Activated naive CD4-positive, alpha-beta T cell treated with anti-CD3 and anti-CD28 coated beads, Interleukin-2, amount 10 ng/mL, durations not matched to agents 7 days and 5 days (primary cell): ENCODE measurements around the gene FAM25A.
"Not testable (repeated sequence)": the region's sequence is repeated elsewhere in the genome, so short reads cannot be mapped to it uniquely, and the experiment has no call there.

Source experiments
- CTCF ChIA-PET: fragments of 350-600 bp; sonication (Branson Sonifier 250); formaldehyde crosslinking; loops from one replicate; lab custom pipeline; 2021; ENCODE audit warnings: antibody characterized with exemption; lab: Charles Lee
- DNase-seq: peaks from one replicate; pipeline ENCODE4 v3.0.0-alpha.2; 2020
- H3K27ac Mint-ChIP-seq: one replicate; pipeline ENCODE4 v1.8.0; 2021; ENCODE audit warnings: mild to moderate bottlenecking, moderate library complexity, mixed read lengths
- H3K27me3 Mint-ChIP-seq: one replicate; pipeline ENCODE4 v1.8.0; 2021; ENCODE audit warnings: mild to moderate bottlenecking, mixed read lengths
- H3K36me3 Mint-ChIP-seq: one replicate; pipeline ENCODE4 v1.8.0; 2021; ENCODE audit warnings: mixed read lengths
- H3K4me1 Mint-ChIP-seq: one replicate; pipeline ENCODE4 v1.8.0; 2021; ENCODE audit warnings: mixed read lengths
- H3K4me3 Mint-ChIP-seq: one replicate; pipeline ENCODE4 v1.8.0; 2021; ENCODE audit warnings: mild to moderate bottlenecking, moderate library complexity, mixed read lengths
- H3K9me3 Mint-ChIP-seq: one replicate; pipeline ENCODE4 v1.8.0; 2021; ENCODE audit warnings: mixed read lengths

The FAM25A gene

DNA sequence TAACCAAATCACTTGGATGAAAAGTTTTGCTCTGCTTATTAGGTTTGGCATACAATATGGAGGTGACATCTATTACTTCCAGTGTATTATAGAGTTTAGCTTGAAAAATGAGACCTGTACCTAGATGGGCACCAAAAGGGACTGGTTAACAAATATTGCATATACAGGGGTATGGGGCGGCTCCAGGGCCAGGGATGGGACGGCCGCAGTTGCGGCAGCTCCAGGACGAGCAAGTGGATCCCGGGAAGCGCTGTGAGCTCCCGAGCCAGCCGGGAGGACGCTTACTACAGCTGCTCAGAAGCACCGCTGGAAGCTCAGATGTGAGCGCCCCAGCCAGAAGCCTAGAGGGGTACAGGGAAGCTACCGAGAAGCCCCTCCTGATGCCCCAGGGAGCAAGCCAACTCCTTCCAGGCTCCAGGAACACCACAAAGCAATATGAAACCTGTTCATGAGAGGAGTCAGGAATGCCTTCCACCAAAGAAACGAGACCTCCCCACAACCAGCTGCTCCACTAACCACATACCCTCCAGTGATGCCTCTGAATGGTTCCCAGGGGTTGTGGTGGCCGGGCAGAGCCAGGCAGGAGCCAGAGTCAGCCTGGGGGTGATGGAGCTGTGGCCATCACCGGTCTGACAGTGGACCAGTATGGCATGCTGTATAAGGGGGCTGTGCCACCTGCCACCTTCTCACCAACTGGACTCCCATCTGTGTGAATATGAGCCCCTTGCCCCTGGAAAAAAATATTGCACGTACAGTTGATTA lies 6.8 kb downstream of the FAM25A start:
- H3K36me3 Mint-ChIP-seq, CTCF ChIA-PET, DNase-seq, H3K27me3 Mint-ChIP-seq, H3K4me3 Mint-ChIP-seq, H3K9me3 Mint-ChIP-seq, H3K27ac Mint-ChIP-seq, H3K4me1 Mint-ChIP-seq: not testable (repeated sequence)

GRCh38 chr10:87030419-87030818 lies 10.3 kb downstream of the FAM25A start:
- not testable (repeated sequence) for DNase-seq, H3K4me3 Mint-ChIP-seq, H3K36me3 Mint-ChIP-seq, H3K27me3 Mint-ChIP-seq, H3K9me3 Mint-ChIP-seq, H3K27ac Mint-ChIP-seq, H3K4me1 Mint-ChIP-seq
- CTCF ChIA-PET, result interaction anchor here (0.8 kb wide), 1 partner anchor 31 kb away, joined by 4 read pairs; no protein-coding TSS in a partner anchor

- no peak for DNase-seq
- Mint-ChIP-seq H3K27me3 (peaks cover 3% of the 10 kb centered on the region), H3K36me3 (no peaks in the 10 kb centered on the region), H3K4me3 (no peak overlapping the region), H3K27ac (no peak overlapping the region), H3K4me1 (no peaks in the 10 kb centered on the region), H3K9me3 (no peaks in the 10 kb centered on the region)
- CTCF ChIA-PET, result interaction anchor here (0.8 kb wide), 1 partner anchor 32 kb away, joined by 4 read pairs; no protein-coding TSS in a partner anchor
These were observed 11.0 kb downstream of the FAM25A start for GRCh38 chr10:87030912-87031635.

DNA sequence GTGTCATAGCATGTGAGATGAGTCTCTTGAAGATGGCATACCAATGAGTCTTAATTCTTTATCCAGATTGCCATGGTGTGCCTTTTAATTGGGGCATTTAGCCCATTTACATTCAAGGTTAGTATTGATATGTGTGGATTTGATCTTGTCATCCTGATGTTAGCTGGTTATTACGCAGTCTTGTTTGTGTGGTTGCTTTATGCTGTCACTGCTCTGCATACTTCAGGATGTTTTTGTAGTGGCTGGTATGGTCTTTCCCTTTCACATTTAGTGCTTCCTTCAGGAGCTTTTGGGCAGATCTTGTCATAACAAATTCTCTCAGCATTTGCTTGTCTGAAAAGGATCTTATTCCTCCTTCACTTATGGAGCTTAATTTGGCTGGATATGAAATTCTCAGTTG lies 16.5 kb downstream of the FAM25A start:
- no peak overlapping the region for H3K27ac Mint-ChIP-seq
- no peak for DNase-seq
- CTCF ChIA-PET, result interaction anchor here (0.7 kb wide), 1 partner anchor 18 kb away, joined by 3 read pairs; no protein-coding TSS in a partner anchor
- no peaks in the 10 kb centered on the region for H3K4me1 Mint-ChIP-seq
- H3K36me3 Mint-ChIP-seq, result no peaks in the 10 kb centered on the region
- H3K9me3 Mint-ChIP-seq, result no peaks in the 10 kb centered on the region
- no peak overlapping the region for H3K4me3 Mint-ChIP-seq
- H3K27me3 Mint-ChIP-seq, result peaks cover 7% of the 10 kb centered on the region

DNA sequence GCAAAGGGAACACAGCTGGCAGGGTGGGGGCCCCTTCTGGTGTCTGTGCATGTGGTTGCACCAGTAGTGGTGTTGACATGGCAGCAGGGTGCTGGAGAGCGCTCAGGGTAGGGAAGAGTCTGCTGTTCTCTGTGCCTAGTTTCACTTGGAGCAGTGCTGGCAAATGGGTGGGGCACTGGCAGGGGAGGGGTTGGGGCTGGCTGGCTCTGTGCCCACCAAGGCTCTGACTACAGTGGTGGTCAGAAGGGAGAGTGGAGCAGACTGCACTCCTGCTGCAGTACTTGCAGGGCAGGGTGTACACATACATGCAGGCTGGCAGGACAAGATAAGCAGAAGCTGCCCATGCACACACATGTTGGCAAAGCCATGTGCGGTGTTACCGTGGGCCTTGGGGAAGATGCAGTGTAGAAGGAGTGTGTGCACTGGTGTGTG lies 18.2 kb downstream of the FAM25A start:
- CTCF ChIA-PET, result no interaction called here
- H3K27ac Mint-ChIP-seq, result no peak overlapping the region
- no peak overlapping the region for H3K4me3 Mint-ChIP-seq

GRCh38 chr10:87038786-87039185 lies 18.7 kb downstream of the FAM25A start:
- DNase-seq, result no peak
- CTCF ChIA-PET, result no interaction called here

More for the DNA sequence above, 18.2 kb downstream of the FAM25A start:
- Mint-ChIP-seq H3K27me3 (peaks cover 6% of the 10 kb centered on the region), H3K9me3 (no peaks in the 10 kb centered on the region), H3K4me1 (no peaks in the 10 kb centered on the region), H3K36me3 (no peaks in the 10 kb centered on the region)
- no peak for DNase-seq

GRCh38 chr10:87043579-87043978 lies 23.5 kb downstream of the FAM25A start:
- H3K4me1 Mint-ChIP-seq, H3K27me3 Mint-ChIP-seq, CTCF ChIA-PET, DNase-seq, H3K4me3 Mint-ChIP-seq, H3K9me3 Mint-ChIP-seq: not testable (repeated sequence)
- Mint-ChIP-seq H3K36me3 (peaks cover 17% of the 10 kb centered on the region), H3K27ac (peak overlapping the region; percentile 17)

More at GRCh38 chr10:87038786-87039185, 18.7 kb downstream of the FAM25A start:
- no peaks in the 10 kb centered on the region for H3K9me3 Mint-ChIP-seq
- H3K4me1 Mint-ChIP-seq, result no peaks in the 10 kb centered on the region
- peaks cover 6% of the 10 kb centered on the region for H3K27me3 Mint-ChIP-seq
- no peaks in the 10 kb centered on the region for H3K36me3 Mint-ChIP-seq
- H3K4me3 Mint-ChIP-seq, result no peak overlapping the region
- no peak overlapping the region for H3K27ac Mint-ChIP-seq

DNA sequence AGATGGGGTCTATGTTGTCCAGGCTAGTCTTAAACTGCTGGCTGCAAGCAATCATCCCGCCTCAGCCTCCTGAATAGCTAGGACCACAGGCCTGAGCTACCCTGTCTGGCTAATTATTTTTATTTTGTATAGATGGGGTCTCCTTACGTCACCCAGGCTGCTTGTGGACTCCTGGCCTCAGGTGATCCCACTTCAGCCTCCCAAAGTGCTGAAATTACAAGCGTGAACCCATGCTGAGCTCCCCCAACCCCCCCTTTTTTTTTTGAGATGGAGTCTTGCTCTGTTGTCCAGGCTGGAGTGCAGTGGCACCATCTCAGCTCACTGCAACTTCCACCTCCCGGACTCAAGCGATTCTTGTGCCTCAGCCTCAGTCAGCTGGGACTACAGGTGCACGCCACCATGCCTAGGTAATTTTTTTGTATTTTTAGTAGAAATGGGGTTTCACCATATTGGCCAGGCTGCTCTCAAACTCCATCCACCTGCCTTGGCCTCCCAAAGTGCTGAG lies 25.4 kb downstream of the FAM25A start:
- H3K27ac Mint-ChIP-seq, result no peak overlapping the region
- H3K9me3 Mint-ChIP-seq, result no peaks in the 10 kb centered on the region
- H3K4me1 Mint-ChIP-seq, result no peaks in the 10 kb centered on the region
- CTCF ChIA-PET, result no interaction called here
- no peak for DNase-seq
- no peak overlapping the region for H3K4me3 Mint-ChIP-seq
- peaks cover 27% of the 10 kb centered on the region for H3K36me3 Mint-ChIP-seq
- H3K27me3 Mint-ChIP-seq, result no peaks in the 10 kb centered on the region

DNA sequence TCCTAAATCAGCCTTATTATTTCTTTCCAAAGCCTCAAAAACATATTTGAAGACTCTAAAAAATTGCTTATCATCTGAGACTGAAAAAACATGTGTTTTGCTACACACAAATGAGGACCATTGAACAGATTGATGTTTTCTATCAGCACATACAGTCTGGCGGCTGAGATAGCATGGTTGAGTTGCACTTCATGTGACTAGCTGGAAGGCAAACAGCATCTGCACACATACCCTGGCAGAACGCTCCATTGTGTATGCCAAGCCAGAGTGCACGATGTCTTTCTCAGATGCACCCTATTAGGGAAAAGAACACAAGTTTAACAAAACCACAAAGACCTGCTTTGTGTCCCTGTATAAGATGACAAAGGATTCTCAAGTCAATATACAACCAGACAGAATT lies 33.0 kb downstream of the FAM25A start:
- Mint-ChIP-seq H3K27ac (no peak overlapping the region), H3K27me3 (no peaks in the 10 kb centered on the region), H3K9me3 (no peaks in the 10 kb centered on the region), H3K4me1 (no peaks in the 10 kb centered on the region), H3K36me3 (peaks cover 29% of the 10 kb centered on the region), H3K4me3 (no peak overlapping the region)
- CTCF ChIA-PET, result no interaction called here
- no peak for DNase-seq

GRCh38 chr10:87053577-87054181 lies 33.6 kb downstream of the FAM25A start:
- Mint-ChIP-seq H3K4me3 (no peak overlapping the region), H3K4me1 (no peaks in the 10 kb centered on the region), H3K9me3 (no peaks in the 10 kb centered on the region), H3K27me3 (no peaks in the 10 kb centered on the region), H3K27ac (no peak overlapping the region), H3K36me3 (peaks cover 30% of the 10 kb centered on the region)
- DNase-seq, result no peak
- CTCF ChIA-PET, result no interaction called here

DNA sequence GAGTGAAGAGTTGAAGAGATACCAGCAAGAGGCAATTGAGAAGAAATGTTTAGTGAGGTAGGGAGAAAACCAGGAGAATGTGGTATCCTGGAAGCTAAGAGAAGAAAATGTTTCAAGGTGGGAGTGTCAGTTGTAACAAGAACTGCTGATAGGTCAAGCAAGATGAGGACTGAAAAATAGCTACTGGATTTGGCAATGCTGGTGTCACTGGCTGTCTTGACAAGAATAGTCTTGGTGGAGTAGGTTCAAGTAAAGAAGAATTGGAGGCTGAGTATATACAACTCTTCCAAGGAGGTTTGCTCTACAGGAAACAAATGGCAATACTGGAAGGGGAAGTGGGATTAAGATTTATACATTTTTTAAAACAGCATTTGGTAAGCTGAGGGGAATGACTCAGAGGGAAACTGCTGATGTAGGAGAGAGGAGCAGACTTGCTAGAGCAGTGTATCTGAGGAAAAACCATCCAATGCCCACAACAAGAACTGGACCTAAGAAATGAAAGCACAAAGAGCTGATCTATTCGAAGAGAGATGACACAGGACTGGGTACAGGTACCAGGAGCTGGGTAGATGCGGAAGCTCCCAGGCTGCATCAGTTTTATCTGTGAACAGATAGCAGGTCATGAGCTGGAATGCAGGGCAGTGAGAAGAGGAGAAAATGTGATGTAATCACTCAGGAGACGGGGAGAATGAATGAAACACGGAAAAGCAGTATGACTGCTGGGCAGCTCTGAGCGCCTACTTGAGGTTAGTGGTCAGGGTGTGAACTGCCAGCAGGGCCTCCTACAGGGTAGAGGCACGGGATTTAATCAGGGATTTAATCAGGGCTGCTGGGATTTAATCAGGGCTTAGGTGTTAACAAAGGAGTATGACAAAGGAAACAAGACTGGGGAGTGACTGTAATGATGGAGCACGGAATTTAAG lies 34.5 kb downstream of the FAM25A start:
- no peaks in the 10 kb centered on the region for H3K4me1 Mint-ChIP-seq
- H3K27me3 Mint-ChIP-seq, result no peaks in the 10 kb centered on the region
- no peak for DNase-seq

GRCh38 chr10:87058171-87058570 lies 38.1 kb downstream of the FAM25A start:
- H3K36me3 Mint-ChIP-seq, result peaks cover 34% of the 10 kb centered on the region
- H3K27me3 Mint-ChIP-seq, result no peaks in the 10 kb centered on the region
- no peak for DNase-seq
- no peak overlapping the region for H3K27ac Mint-ChIP-seq
- no peaks in the 10 kb centered on the region for H3K9me3 Mint-ChIP-seq
- no peak overlapping the region for H3K4me3 Mint-ChIP-seq
- H3K4me1 Mint-ChIP-seq, result no peaks in the 10 kb centered on the region
- CTCF ChIA-PET, result no interaction called here

More for the DNA sequence above, 34.5 kb downstream of the FAM25A start:
- CTCF ChIA-PET, result interaction anchor here (0.7 to 1.5 kb wide), 4 partner anchors 18 to 622 kb away, joined by 3 read pairs; partner anchors contain the start of gene SHLD2
- H3K4me3 Mint-ChIP-seq, result no peak overlapping the region
- H3K36me3 Mint-ChIP-seq, result peaks cover 34% of the 10 kb centered on the region
- no peak overlapping the region for H3K27ac Mint-ChIP-seq
- H3K9me3 Mint-ChIP-seq, result no peaks in the 10 kb centered on the region

DNA sequence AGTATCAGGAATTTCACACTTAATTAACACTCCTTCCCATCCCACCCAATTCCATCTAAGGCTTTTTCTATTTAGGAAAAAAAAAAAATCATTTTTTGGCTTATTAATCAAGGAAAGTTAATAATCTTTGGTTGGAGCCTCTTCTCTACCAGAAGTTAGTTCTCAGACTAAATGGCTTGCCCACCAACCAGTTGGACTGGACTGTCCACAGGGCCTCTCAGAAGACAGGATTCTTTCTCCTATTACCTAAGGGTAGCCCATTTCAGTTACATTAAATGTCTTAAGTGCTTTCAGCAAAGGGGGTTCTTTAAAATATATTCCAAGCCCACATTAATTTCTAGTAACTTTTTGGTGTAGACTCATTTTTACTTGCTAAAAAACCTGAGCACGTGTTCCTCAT lies 39.3 kb downstream of the FAM25A start:
- H3K36me3 Mint-ChIP-seq, result peaks cover 41% of the 10 kb centered on the region
- no peaks in the 10 kb centered on the region for H3K9me3 Mint-ChIP-seq
- H3K4me1 Mint-ChIP-seq, result no peaks in the 10 kb centered on the region
- DNase-seq, result no peak
- CTCF ChIA-PET, result no interaction called here
- H3K4me3 Mint-ChIP-seq, result no peak overlapping the region
- no peak overlapping the region for H3K27ac Mint-ChIP-seq
- H3K27me3 Mint-ChIP-seq, result no peaks in the 10 kb centered on the region
